Endothelial cell of umbilical vein (primary cell): ENCODE measurements around the gene DIAPH2.

Source experiments
- CTCF ChIP-seq, 2 donors: IDR thresholded peaks; 1 replicate in 1 of 2; 2 replicates in 1 of 2; pipeline ENCODE4 v1.5.1; 2011; ENCODE audit warnings: low read length in 2 of 2, mild to moderate bottlenecking in 2 of 2, moderate library complexity in 2 of 2, control low read depth in 1 of 2, inconsistent platforms in 1 of 2, low read depth in 1 of 2; ENCODE audit not compliant: insufficient read depth in 1 of 2; ENCODE audit errors: extremely low read depth in 1 of 2
- EZH2 ChIP-seq: IDR thresholded peaks from 2 replicates; pipeline ENCODE4 v1.6.1; 2012; ENCODE audit warnings: borderline replicate concordance, low read depth, mild to moderate bottlenecking, moderate library complexity, low read length, inconsistent platforms; ENCODE audit not compliant: severe bottlenecking
- POLR2A ChIP-seq: IDR thresholded peaks from 2 replicates; pipeline ENCODE4 v1.6.1; 2012; ENCODE audit warnings: low read depth, mild to moderate bottlenecking, control low read depth, low read length

- TF ChIP-seq CTCF (IDR thresholded peaks at IDR 0.05; ENCODE audit: extremely low read depth in 1 of 2, insufficient read depth in 1 of 2, low read depth in 1 of 2, low read length in 2 of 2) (no peak), POLR2A (no peak), EZH2 (no peak)
These were observed 705.1 kb downstream of the DIAPH2 start for GRCh38 chrX:97389761-97390192.
